Gastrocnemius medialis (tissue), 4 donors: ENCODE measurements around the gene FKBP4. TPM values are rescaled to one million over a fixed set of nuclear protein-coding genes. Genes with fewer than 3 reads are reported as not detected.

Source experiments
- ATAC-seq, 2 donors: fragments of 150-250 bp; one replicate each; pipeline ENCODE4 v1.9.1; 2016
- DNase-seq, 2 donors: peaks; one replicate each; pipeline ENCODE4 v3.0.0-alpha.2; 2019
- H3K27ac ChIP-seq, 4 donors: fragments of 200-600 bp; sonication (generic); 1 replicate in 1 of 4; 2 replicates in 3 of 4; pipeline ENCODE4 v1.5.1; 2016 to 2018; ENCODE audit warnings: mild to moderate bottlenecking in 2 of 4, moderate library complexity in 1 of 4
- H3K27me3 ChIP-seq, 3 donors: fragments of 200-600 bp; sonication (generic) in 2 of 3; 1 replicate in 1 of 3; 2 replicates in 2 of 3; pipeline versions ENCODE4 v1.5.1 to v1.6.0; 2016 to 2019; ENCODE audit warnings: mild to moderate bottlenecking in 1 of 3, moderate library complexity in 1 of 3
- H3K36me3 ChIP-seq, 2 donors: fragments of 200-600 bp; sonication (generic) in 1 of 2; one replicate each; pipeline ENCODE4 v1.5.1; 2017 to 2018
- H3K4me1 ChIP-seq, 2 donors: fragments of 200-600 bp; sonication (generic) in 1 of 2; one replicate each; pipeline ENCODE4 v1.5.1; 2016 to 2017; ENCODE audit warnings: mild to moderate bottlenecking in 2 of 2
- H3K4me3 ChIP-seq, 4 donors: fragments of 200-600 bp; sonication (generic) in 3 of 4; 1 replicate in 1 of 4; 2 replicates in 3 of 4; pipeline ENCODE4 v1.5.1; 2016 to 2019; ENCODE audit warnings: mild to moderate bottlenecking in 2 of 4
- H3K9me3 ChIP-seq, 3 donors: fragments of 200-600 bp; sonication (generic) in 2 of 3; 1 replicate in 1 of 3; 2 replicates in 2 of 3; pipeline ENCODE4 v1.5.1; 2016 to 2019
- POLR2A ChIP-seq, 2 donors: fragments of 450-650 bp; IDR thresholded peaks; one replicate each; pipeline ENCODE4 v1.6.1; 2017; ENCODE audit warnings: antibody characterized with exemption in 2 of 2, mild to moderate bottlenecking in 2 of 2, moderate library complexity in 2 of 2
- in situ Hi-C, 4 donors: fragments of 200-750 bp; cut with MboI; loops; one replicate each; pipeline versions ENCODE4 v1.15.0 to v1.8.0; 2017; ENCODE audit warnings: low sequenced_read_pairs in 4 of 4
- intact Hi-C: fragments of 100-400 bp; cut with DNase I; formaldehyde crosslinking; loops from one replicate; pipeline ENCODE4 v1.15.1; 2023; ENCODE audit warnings: low total_unique reads
- total RNA-seq, 4 donors: library from RNA; depleted of rRNA; stranded (reverse); fragments of >200 nt; gene quantifications; one replicate each; pipeline versions ENCODE4 v1.1.0 to v1.2.3, GENCODE V29; 2016
- TF ChIP-seq, protein P1 (sequence below), 5 experiments: fragments of 450-650 bp in 3 of 5; fragments of 200-600 bp in 2 of 5; sonication (generic) in 2 of 5; IDR thresholded peaks in 4 of 5; conservative IDR thresholded peaks in 1 of 5; 1 replicate in 4 of 5; 2 replicates in 1 of 5; pipeline ENCODE4 v1.5.1; 2016 to 2019; ENCODE audit warnings: antibody characterized with exemption in 5 of 5, mild to moderate bottlenecking in 3 of 5, moderate library complexity in 3 of 5

Gene FKBP4
- total RNA-seq, 4 donors from 2014 or later: 41.9 to 96.0 (median 53.0) TPM

DNA sequence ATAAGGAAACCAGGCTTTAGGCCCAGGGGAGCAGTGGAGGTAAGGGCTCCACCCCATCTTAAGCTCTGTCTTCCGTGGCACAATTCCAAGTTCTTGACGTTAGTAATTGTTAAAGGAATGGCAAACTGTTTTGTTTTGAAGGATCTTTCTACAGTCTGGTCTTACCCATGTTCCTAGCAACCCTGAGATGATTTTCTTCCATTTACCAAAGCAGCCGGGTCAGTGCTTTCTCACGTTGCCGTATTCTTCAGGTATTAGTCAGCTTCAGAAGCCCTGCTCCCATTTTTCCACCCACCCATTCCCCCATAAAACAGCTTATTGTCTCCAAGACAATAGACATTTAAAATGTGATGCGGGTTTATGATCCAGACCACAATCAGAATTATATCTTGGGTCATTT lies 29.8 kb downstream of the FKBP4 start:
- in situ Hi-C loops (no loop called here), intact Hi-C loops (no loop called here)
- Histone ChIP-seq H3K9me3 (no peaks in the 10 kb centered on the region), H3K27me3 (no peaks in the 10 kb centered on the region), H3K36me3 (peaks cover 0 to 93% of the 10 kb centered on the region in 2 donors), H3K4me1 (no peaks in the 10 kb centered on the region), H3K27ac (no peak overlapping the region), H3K4me3 (no peak overlapping the region)
- DNase-seq (no peak), ATAC-seq (no peak)
- TF ChIP-seq, protein P1, sequence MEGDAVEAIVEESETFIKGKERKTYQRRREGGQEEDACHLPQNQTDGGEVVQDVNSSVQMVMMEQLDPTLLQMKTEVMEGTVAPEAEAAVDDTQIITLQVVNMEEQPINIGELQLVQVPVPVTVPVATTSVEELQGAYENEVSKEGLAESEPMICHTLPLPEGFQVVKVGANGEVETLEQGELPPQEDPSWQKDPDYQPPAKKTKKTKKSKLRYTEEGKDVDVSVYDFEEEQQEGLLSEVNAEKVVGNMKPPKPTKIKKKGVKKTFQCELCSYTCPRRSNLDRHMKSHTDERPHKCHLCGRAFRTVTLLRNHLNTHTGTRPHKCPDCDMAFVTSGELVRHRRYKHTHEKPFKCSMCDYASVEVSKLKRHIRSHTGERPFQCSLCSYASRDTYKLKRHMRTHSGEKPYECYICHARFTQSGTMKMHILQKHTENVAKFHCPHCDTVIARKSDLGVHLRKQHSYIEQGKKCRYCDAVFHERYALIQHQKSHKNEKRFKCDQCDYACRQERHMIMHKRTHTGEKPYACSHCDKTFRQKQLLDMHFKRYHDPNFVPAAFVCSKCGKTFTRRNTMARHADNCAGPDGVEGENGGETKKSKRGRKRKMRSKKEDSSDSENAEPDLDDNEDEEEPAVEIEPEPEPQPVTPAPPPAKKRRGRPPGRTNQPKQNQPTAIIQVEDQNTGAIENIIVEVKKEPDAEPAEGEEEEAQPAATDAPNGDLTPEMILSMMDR (IDR thresholded peaks at IDR 0.05 in 4 of 5, conservative IDR thresholded peaks at IDR 0.05 in 1 of 5): no peak
- TF ChIP-seq POLR2A (IDR thresholded peaks at IDR 0.05): no peak

DNA sequence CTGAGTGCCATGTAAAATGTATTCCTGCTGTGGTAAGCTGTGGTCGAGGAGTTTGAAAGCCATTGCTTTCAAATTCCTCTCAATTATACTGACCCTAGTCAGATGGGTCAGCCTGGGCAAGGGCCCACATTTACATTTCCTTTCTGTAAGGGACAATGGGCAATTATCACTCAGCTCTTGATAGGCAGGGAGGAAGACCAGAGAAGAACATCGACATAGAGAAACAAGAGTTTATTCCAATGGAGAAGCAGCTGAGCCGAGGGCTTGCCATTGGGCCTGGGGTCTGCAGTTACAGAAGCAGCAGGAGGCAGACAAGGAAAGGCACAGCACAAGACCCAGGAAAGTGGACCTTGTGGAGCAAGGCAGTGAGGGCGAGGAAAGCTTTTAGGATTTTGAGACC lies 30.4 kb downstream of the FKBP4 start:
- H3K27ac ChIP-seq: no peak overlapping the region
- H3K4me3 ChIP-seq: no peak overlapping the region
- peaks cover 0 to 88% of the 10 kb centered on the region in 2 donors for H3K36me3 ChIP-seq
- TF ChIP-seq POLR2A (IDR thresholded peaks at IDR 0.05): no peak
- TF ChIP-seq, protein P1 (IDR thresholded peaks at IDR 0.05 in 4 of 5, conservative IDR thresholded peaks at IDR 0.05 in 1 of 5): no peak
- no peak for ATAC-seq
- intact Hi-C loops (no loop called here), in situ Hi-C loops (no loop called here)
- no peaks in the 10 kb centered on the region for H3K4me1 ChIP-seq
- no peaks in the 10 kb centered on the region for H3K27me3 ChIP-seq
- no peaks in the 10 kb centered on the region for H3K9me3 ChIP-seq
- no peak for DNase-seq

DNA sequence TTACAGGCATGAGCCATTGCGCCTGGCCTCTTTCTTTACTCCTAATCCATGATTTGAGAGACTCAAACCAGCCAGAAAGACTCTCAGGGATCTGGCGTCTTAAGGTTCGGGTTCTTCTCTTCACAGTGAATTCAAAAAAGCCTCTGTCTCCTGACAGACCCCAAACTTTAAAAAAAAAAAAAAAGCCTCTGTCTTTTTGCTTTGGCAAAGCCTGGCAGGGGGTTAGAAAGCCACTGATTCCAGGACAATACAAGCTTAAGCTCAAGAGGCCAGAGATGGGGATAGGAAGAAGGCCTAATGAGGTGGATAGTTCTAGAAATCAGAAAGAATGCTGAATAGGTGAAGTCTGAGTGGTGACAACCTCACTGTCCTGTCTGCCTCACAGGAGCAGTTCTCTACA lies 31.3 kb downstream of the FKBP4 start:
- Histone ChIP-seq H3K36me3 (peaks cover 0 to 79% of the 10 kb centered on the region in 2 donors), H3K9me3 (no peaks in the 10 kb centered on the region), H3K4me3 (no peak overlapping the region), H3K4me1 (no peaks in the 10 kb centered on the region), H3K27me3 (no peaks in the 10 kb centered on the region), H3K27ac (no peak overlapping the region)
- DNase-seq (no peak), ATAC-seq (no peak)
- in situ Hi-C loops (no loop called here), intact Hi-C loops (no loop called here)
- TF ChIP-seq POLR2A (IDR thresholded peaks at IDR 0.05): no peak
- TF ChIP-seq, protein P1 (IDR thresholded peaks at IDR 0.05 in 4 of 5, conservative IDR thresholded peaks at IDR 0.05 in 1 of 5): no peak

DNA sequence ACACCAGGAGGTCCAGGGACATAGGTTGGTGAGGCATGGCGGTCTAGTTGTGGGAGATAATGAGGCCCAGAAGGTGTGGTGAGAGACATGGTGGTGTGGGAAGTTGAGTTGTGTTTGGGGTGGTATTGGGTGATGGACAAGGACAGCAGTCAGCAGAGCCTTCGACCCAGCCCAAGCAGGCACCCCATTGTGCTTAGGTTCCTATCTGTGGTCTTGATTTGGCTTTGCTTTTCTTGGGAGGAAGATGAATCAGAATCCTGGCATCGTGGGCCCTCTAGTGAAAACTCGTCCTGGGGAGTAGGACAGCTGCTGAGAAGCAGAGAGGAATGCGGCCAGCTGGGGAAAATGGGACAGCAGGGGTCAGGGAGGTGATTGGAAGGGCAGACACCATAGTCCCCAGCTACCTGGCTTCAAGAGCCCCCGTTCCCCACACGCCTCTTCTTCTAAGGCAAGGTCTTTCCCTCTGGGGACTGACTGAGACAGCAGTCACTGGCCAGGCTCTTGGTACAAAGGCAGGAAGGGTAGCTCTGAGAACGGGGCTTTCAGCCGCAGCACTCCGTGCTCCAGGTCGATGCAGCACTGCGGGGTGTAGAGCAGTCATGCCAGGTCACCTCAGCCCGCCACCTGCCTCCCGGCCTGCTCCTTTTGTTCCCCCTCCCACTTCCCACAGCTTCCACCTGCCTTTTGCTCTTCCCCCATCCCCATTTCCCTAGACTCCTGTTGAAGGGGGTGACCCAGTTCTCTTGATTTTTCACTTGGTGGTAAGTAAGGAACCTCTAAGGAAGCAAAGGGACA lies 32.1 kb downstream of the FKBP4 start:
- TF ChIP-seq, protein P1 (IDR thresholded peaks at IDR 0.05 in 4 of 5, conservative IDR thresholded peaks at IDR 0.05 in 1 of 5): no peak
- TF ChIP-seq POLR2A (IDR thresholded peaks at IDR 0.05): no peak
- H3K4me3 ChIP-seq: no peak overlapping the region
- in situ Hi-C loops: no loop called here
- no peak overlapping the region for H3K27ac ChIP-seq
- no peaks in the 10 kb centered on the region for H3K4me1 ChIP-seq
- H3K36me3 ChIP-seq: peaks cover 0 to 70% of the 10 kb centered on the region in 2 donors
- no peak for ATAC-seq
- DNase-seq: no peak
- intact Hi-C loops: no loop called here
- no peaks in the 10 kb centered on the region for H3K27me3 ChIP-seq
- H3K9me3 ChIP-seq: no peaks in the 10 kb centered on the region
